ENCODE results near the gene NECTIN1.

The NECTIN1 gene

DNA sequence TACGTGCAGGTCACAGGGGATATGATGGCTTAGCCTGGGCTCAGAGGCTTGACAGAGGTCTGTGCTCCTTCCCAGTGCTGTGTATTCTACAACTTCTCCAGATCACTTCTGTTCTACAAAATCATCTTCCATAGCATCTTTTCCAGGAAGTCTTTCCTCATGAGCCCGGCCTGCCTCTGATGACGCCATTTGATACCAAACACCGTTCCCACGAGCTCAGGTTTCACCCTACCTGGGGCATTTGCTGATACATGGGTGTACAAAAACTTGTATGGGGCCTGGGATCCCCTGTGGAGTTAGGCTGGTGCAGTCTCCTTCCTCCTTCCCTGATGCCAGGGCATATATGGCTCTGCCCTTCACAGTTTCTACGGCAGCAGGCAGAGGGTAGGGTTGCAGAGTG is 78.7 kb downstream of the NECTIN1 start:
- peaks cover 0 to 3% (median 0%) of the 10 kb centered on the region in 5 donors for H3K27me3 ChIP-seq (ENCODE audit: control insufficient read depth in 5 of 5, insufficient read depth in 4 of 5, low read length in 5 of 5)
- H3K4me1 ChIP-seq (ENCODE audit: control insufficient read depth in 5 of 5, insufficient read depth in 5 of 5, low read length in 5 of 5), result peaks cover 0 to 6% (median under 1%) of the 10 kb centered on the region in 5 donors
- no peak overlapping the region for H3K4me3 ChIP-seq (ENCODE audit: low read depth in 1 of 5, low read length in 5 of 5)
- H3K36me3 ChIP-seq (ENCODE audit: control insufficient read depth in 5 of 5, insufficient read depth in 5 of 5, low read length in 5 of 5), result no peaks in the 10 kb centered on the region
- H3K27ac ChIP-seq (ENCODE audit: low read depth, low read length), result no peak overlapping the region
- H3K9ac ChIP-seq (ENCODE audit: low read length in 5 of 5), result no peak overlapping the region
- no peaks in the 10 kb centered on the region for H3K9me3 ChIP-seq (ENCODE audit: control insufficient read depth in 5 of 5, low read length in 5 of 5)

DNA sequence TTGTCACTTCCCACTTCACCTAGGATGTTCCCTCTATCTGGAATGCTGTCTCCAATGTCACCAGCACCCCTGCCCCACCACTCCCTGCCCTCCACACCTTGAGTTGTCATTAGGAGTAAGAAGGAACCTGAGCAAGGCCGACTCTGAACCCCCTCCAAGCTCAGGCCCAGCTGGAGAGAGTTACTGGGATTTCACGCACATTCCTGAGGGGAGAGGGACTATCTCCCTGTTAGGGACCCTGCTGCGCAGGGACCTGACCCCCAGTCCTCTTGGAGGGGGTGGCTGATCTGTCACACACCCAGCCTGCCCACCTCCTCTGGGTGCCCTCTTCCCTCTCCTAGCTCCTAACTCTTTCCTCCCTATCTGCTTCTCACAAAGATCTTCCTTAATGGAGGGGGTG is 81.7 kb downstream of the NECTIN1 start:
- Histone ChIP-seq H3K9me3 (ENCODE audit: control insufficient read depth in 5 of 5, low read length in 5 of 5) (no peaks in the 10 kb centered on the region), H3K27ac (ENCODE audit: low read depth, low read length) (no peak overlapping the region), H3K27me3 (ENCODE audit: control insufficient read depth in 5 of 5, insufficient read depth in 4 of 5, low read length in 5 of 5) (peaks cover 0 to 3% (median 0%) of the 10 kb centered on the region in 5 donors), H3K9ac (ENCODE audit: low read length in 5 of 5) (no peak overlapping the region), H3K36me3 (ENCODE audit: control insufficient read depth in 5 of 5, insufficient read depth in 5 of 5, low read length in 5 of 5) (no peaks in the 10 kb centered on the region), H3K4me1 (ENCODE audit: control insufficient read depth in 5 of 5, insufficient read depth in 5 of 5, low read length in 5 of 5) (peaks cover 0 to 9% (median 6%) of the 10 kb centered on the region in 5 donors), H3K4me3 (ENCODE audit: low read depth in 1 of 5, low read length in 5 of 5) (no peak overlapping the region)

DNA sequence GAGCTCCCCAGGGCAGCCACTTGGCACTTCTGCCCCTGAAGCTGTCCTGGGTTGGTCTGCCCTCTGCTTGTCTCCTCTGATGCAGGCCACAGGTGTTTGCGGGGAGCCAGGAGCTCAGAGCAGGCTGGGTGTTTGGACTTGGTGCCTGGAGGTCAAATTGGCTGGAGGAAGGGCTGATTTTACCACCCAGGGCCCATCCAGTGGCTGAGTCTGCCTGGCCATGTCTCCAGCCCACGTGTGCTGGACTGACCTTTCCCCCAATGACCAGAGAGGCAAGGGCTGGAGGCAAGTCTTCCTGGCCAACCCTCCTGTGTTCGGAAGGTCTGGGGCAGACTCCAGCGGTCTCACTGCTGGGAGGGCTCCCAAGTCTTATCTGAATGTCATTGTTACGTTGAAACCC is 84.0 kb downstream of the NECTIN1 start:
- Histone ChIP-seq H3K9ac (ENCODE audit: low read length in 5 of 5) (no peak overlapping the region), H3K4me3 (ENCODE audit: low read depth in 1 of 5, low read length in 5 of 5) (no peak overlapping the region), H3K27ac (ENCODE audit: low read depth, low read length) (no peak overlapping the region), H3K9me3 (ENCODE audit: control insufficient read depth in 5 of 5, low read length in 5 of 5) (no peaks in the 10 kb centered on the region), H3K4me1 (ENCODE audit: control insufficient read depth in 5 of 5, insufficient read depth in 5 of 5, low read length in 5 of 5) (peaks cover 0 to 12% (median 6%) of the 10 kb centered on the region in 5 donors), H3K27me3 (ENCODE audit: control insufficient read depth in 5 of 5, insufficient read depth in 4 of 5, low read length in 5 of 5) (peaks cover 0 to 3% (median 0%) of the 10 kb centered on the region in 5 donors), H3K36me3 (ENCODE audit: control insufficient read depth in 5 of 5, insufficient read depth in 5 of 5, low read length in 5 of 5) (no peaks in the 10 kb centered on the region)

DNA sequence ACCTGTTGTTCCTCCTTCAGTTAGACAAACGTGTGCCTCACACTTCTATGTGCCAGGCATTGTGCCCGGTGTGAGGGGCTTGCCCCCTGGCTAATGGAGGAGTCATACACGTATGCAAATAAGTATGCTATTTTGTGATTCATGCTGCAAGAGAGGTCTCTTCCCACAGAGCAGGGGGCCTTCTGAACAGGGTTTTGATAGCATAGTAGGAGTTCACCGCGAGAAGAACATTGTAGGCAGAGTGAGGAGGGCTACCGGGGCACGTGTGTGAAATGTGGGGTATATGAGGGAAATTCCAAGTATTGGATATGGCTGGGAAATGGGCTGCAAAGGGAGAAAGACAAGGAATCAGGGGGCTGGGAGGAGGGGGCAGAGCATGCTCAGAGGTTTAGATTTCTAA is 84.5 kb downstream of the NECTIN1 start:
- Histone ChIP-seq H3K36me3 (ENCODE audit: control insufficient read depth in 5 of 5, insufficient read depth in 5 of 5, low read length in 5 of 5) (no peaks in the 10 kb centered on the region), H3K4me1 (ENCODE audit: control insufficient read depth in 5 of 5, insufficient read depth in 5 of 5, low read length in 5 of 5) (peaks cover 0 to 12% (median 6%) of the 10 kb centered on the region in 5 donors), H3K27me3 (ENCODE audit: control insufficient read depth in 5 of 5, insufficient read depth in 4 of 5, low read length in 5 of 5) (peaks cover 0 to 3% (median 0%) of the 10 kb centered on the region in 5 donors), H3K27ac (ENCODE audit: low read depth, low read length) (no peak overlapping the region), H3K9me3 (ENCODE audit: control insufficient read depth in 5 of 5, low read length in 5 of 5) (no peaks in the 10 kb centered on the region), H3K4me3 (ENCODE audit: low read depth in 1 of 5, low read length in 5 of 5) (no peak overlapping the region), H3K9ac (ENCODE audit: low read length in 5 of 5) (no peak overlapping the region)

DNA sequence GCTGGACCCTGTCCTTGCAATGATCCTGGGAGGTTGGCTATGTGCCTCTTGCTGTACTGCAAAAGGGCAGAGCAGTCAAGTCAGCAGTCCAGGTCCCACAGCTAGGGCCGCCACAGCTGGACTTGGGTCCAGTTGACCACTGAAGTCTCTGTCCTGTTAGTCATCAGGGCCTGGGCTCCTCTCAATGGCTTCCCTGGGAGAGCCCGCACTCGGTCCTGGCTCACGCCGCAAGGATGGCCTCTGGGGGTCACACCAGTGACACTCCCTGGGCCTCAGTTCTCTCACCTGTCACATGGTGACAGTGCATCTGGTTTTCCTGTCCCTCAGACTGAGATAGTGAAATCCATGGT is 85.1 kb downstream of the NECTIN1 start:
- Histone ChIP-seq H3K9ac (ENCODE audit: low read length in 5 of 5) (no peak overlapping the region), H3K27ac (ENCODE audit: low read depth, low read length) (no peak overlapping the region), H3K4me1 (ENCODE audit: control insufficient read depth in 5 of 5, insufficient read depth in 5 of 5, low read length in 5 of 5) (peaks cover 0 to 12% (median 6%) of the 10 kb centered on the region in 5 donors)

DNA sequence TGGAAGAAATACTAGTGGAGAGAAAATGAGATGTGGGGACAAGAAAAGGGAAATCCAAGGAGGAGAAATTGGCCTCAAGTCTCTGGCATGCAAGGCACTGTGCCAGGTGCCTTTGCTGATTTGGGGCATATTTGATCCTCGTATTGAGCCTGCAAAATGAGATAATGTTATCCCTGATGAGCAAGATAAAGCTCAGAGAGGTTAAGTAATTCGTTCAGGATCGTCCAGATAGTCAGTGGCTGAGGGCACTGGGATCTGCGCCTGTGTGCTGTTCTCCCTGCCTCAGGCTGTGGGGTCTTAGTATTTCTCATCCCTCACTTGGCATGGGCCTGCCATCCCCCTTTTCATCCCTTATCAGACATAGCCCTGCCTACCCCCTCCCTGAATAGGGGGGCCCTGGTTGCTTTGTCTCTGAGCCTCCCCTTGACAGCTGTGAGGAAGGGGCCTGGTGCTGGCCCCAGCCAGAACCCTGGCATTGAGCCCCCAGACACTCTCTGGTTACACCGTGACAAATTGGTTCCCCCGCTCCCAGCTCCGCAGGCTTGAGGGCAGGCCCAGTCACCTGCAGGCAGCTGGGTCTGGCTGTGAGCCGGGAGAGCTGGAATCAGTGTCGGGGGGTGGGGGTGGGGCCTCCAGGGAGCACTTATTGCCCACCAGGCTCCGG is 85.7 kb downstream of the NECTIN1 start:
- H3K9ac ChIP-seq (ENCODE audit: low read length in 5 of 5), result no peak overlapping the region
- no peak overlapping the region for H3K4me3 ChIP-seq (ENCODE audit: low read depth in 1 of 5, low read length in 5 of 5)
- no peaks in the 10 kb centered on the region for H3K9me3 ChIP-seq (ENCODE audit: control insufficient read depth in 5 of 5, low read length in 5 of 5)
- no peaks in the 10 kb centered on the region for H3K36me3 ChIP-seq (ENCODE audit: control insufficient read depth in 5 of 5, insufficient read depth in 5 of 5, low read length in 5 of 5)
- H3K27me3 ChIP-seq (ENCODE audit: control insufficient read depth in 5 of 5, insufficient read depth in 4 of 5, low read length in 5 of 5), result peaks cover 0 to 3% (median 0%) of the 10 kb centered on the region in 5 donors
- peaks cover 0 to 12% (median 6%) of the 10 kb centered on the region in 5 donors for H3K4me1 ChIP-seq (ENCODE audit: control insufficient read depth in 5 of 5, insufficient read depth in 5 of 5, low read length in 5 of 5)
- H3K27ac ChIP-seq (ENCODE audit: low read depth, low read length), result no peak overlapping the region

More for the DNA sequence above, 85.1 kb downstream of the NECTIN1 start:
- Histone ChIP-seq H3K9me3 (ENCODE audit: control insufficient read depth in 5 of 5, low read length in 5 of 5) (no peaks in the 10 kb centered on the region), H3K36me3 (ENCODE audit: control insufficient read depth in 5 of 5, insufficient read depth in 5 of 5, low read length in 5 of 5) (no peaks in the 10 kb centered on the region), H3K4me3 (ENCODE audit: low read depth in 1 of 5, low read length in 5 of 5) (no peak overlapping the region), H3K27me3 (ENCODE audit: control insufficient read depth in 5 of 5, insufficient read depth in 4 of 5, low read length in 5 of 5) (peaks cover 0 to 3% (median 0%) of the 10 kb centered on the region in 5 donors)

DNA sequence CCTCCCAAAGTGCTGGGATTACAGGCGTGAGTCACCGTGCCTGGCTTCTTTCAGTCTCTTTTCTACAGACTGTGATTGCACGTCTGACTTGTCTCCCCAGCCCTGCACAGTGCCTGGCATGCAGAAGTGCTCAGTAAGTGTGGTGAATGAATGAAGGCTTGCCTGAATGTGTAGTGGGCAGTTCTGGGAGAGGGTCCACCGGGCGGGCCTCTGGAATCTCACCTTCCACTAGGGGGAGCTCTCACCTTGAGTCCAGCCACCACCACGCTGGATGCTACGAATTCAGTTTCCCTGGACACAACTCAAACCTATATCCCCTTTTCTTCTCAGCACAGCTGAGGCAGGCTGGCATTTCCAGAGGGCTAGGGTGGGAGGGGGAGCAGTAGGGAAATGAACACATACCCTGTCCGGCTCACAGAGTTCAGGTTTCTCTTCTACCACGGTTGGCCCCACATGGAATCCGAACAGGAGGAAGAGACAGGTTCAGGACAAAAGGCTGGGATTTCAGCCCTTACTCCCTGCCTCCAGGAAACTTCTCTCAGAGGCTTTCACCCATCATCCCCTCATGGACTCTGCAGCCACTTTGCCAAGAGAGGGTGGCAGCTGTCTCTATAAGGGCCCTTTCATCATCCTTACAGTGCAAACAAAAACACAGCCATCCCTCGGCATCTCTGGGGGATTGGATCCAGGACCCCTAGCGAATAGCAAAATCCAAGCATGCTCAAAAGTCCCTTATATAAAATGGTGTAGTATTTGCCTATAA is 86.8 kb downstream of the NECTIN1 start:
- Histone ChIP-seq H3K4me3 (ENCODE audit: low read depth in 1 of 5, low read length in 5 of 5) (no peak overlapping the region), H3K27me3 (ENCODE audit: control insufficient read depth in 5 of 5, insufficient read depth in 4 of 5, low read length in 5 of 5) (peaks cover 0 to 3% (median 0%) of the 10 kb centered on the region in 5 donors), H3K27ac (ENCODE audit: low read depth, low read length) (no peak overlapping the region), H3K9me3 (ENCODE audit: control insufficient read depth in 5 of 5, low read length in 5 of 5) (no peaks in the 10 kb centered on the region), H3K36me3 (ENCODE audit: control insufficient read depth in 5 of 5, insufficient read depth in 5 of 5, low read length in 5 of 5) (no peaks in the 10 kb centered on the region), H3K4me1 (ENCODE audit: control insufficient read depth in 5 of 5, insufficient read depth in 5 of 5, low read length in 5 of 5) (peaks cover 0 to 12% (median 6%) of the 10 kb centered on the region in 5 donors), H3K9ac (ENCODE audit: low read length in 5 of 5) (no peak overlapping the region)

DNA sequence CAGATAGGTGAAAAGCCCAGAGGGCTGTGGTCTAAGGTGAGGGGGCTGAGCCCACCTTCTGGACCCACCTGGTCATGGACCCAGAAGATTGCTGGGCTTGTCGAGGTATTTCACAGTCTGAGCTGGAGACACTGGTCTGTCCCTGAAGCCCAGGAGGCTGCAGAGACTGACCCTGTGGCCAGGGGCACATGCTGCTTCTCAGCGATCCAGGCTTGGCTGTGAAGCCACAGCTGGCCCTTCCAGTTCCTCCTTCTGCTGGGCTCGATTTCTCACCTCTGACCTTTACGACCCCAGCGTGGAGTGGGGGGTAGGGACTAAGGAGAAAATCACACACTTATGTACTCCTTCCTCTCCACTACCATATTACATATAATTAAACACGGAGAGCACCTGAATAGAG is 88.5 kb downstream of the NECTIN1 start:
- Histone ChIP-seq H3K27me3 (ENCODE audit: control insufficient read depth in 5 of 5, insufficient read depth in 4 of 5, low read length in 5 of 5) (peaks cover 0 to 3% (median 0%) of the 10 kb centered on the region in 5 donors), H3K36me3 (ENCODE audit: control insufficient read depth in 5 of 5, insufficient read depth in 5 of 5, low read length in 5 of 5) (no peaks in the 10 kb centered on the region), H3K9me3 (ENCODE audit: control insufficient read depth in 5 of 5, low read length in 5 of 5) (no peaks in the 10 kb centered on the region), H3K9ac (ENCODE audit: low read length in 5 of 5) (no peak overlapping the region), H3K4me3 (ENCODE audit: low read depth in 1 of 5, low read length in 5 of 5) (no peak overlapping the region), H3K27ac (ENCODE audit: low read depth, low read length) (no peak overlapping the region), H3K4me1 (ENCODE audit: control insufficient read depth in 5 of 5, insufficient read depth in 5 of 5, low read length in 5 of 5) (peaks cover 0 to 12% (median 6%) of the 10 kb centered on the region in 5 donors)

DNA sequence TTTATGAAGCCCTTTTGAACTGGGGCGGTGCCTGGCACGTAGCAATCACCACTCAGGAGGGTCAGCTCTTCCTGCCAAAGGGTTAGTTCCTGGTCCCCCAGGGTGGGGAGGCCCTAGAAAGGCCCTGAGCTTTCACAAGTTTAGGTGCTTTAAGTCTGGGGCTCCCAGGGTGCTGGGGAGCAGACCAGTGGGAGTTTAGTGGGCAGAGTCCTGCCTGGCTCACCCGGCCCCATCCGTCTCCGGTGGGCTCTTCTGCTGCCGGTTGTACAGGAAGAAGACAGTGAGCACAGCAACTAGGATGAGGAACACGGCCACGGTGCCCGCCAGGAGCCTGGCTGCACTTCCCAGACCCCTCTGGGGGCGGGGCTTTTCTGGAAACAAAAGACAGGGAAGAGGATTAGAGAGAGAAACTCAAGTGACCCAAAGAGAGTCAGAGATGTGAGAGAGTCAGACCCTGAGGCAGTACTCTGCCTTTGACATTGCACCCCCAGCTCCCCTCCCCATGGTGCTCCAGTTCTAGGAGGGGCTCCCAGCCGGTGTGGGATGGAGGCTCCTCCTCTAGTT is 89.3 kb downstream of the NECTIN1 start:
- H3K9me3 ChIP-seq (ENCODE audit: control insufficient read depth in 5 of 5, low read length in 5 of 5), result no peaks in the 10 kb centered on the region
- H3K4me1 ChIP-seq (ENCODE audit: control insufficient read depth in 5 of 5, insufficient read depth in 5 of 5, low read length in 5 of 5), result peaks cover 0 to 5% (median 0%) of the 10 kb centered on the region in 5 donors
- H3K27me3 ChIP-seq (ENCODE audit: control insufficient read depth in 5 of 5, insufficient read depth in 4 of 5, low read length in 5 of 5), result peaks cover 0 to 3% (median 0%) of the 10 kb centered on the region in 5 donors
- no peak overlapping the region for H3K4me3 ChIP-seq (ENCODE audit: low read depth in 1 of 5, low read length in 5 of 5)
- H3K9ac ChIP-seq (ENCODE audit: low read length in 5 of 5), result no peak overlapping the region
- no peak overlapping the region for H3K27ac ChIP-seq (ENCODE audit: low read depth, low read length)
- no peaks in the 10 kb centered on the region for H3K36me3 ChIP-seq (ENCODE audit: control insufficient read depth in 5 of 5, insufficient read depth in 5 of 5, low read length in 5 of 5)

DNA sequence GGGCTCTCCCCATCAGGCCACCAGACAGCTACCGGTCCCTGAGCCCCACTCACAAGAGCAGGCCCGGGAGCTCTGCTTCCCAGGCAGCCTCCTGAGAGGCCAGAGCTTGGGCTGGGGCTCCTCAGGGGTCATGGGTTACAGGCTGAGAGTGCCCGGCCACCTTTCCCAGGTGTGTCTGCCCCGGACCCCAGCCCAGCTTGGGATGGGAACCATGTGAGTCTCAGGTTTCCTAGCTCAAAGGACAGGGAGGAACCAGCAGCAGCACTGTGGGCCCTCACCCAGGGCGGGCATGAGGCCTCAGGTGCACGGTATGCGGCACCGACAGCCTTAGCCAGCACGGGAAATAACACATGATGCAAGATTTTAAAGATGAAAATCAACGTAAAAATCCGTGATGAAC is 90.1 kb downstream of the NECTIN1 start:
- peaks cover 0 to 5% (median 0%) of the 10 kb centered on the region in 5 donors for H3K4me1 ChIP-seq (ENCODE audit: control insufficient read depth in 5 of 5, insufficient read depth in 5 of 5, low read length in 5 of 5)
- H3K27me3 ChIP-seq (ENCODE audit: control insufficient read depth in 5 of 5, insufficient read depth in 4 of 5, low read length in 5 of 5), result peaks cover 0 to under 1% (median 0%) of the 10 kb centered on the region in 5 donors
- no peaks in the 10 kb centered on the region for H3K36me3 ChIP-seq (ENCODE audit: control insufficient read depth in 5 of 5, insufficient read depth in 5 of 5, low read length in 5 of 5)
- no peak overlapping the region for H3K9ac ChIP-seq (ENCODE audit: low read length in 5 of 5)
- H3K4me3 ChIP-seq (ENCODE audit: low read depth in 1 of 5, low read length in 5 of 5), result no peak overlapping the region
- H3K9me3 ChIP-seq (ENCODE audit: control insufficient read depth in 5 of 5, low read length in 5 of 5), result no peaks in the 10 kb centered on the region
- H3K27ac ChIP-seq (ENCODE audit: low read depth, low read length), result no peak overlapping the region

Data from subcutaneous abdominal adipose tissue (tissue), 5 donors.